Hepatocyte (in vitro differentiated cells): ENCODE results near the gene BRPF3. TPM values are rescaled to one million over a fixed set of nuclear protein-coding genes. Genes with fewer than 3 reads are reported as not detected.
"Not testable (repeated sequence)": the region's sequence is repeated elsewhere in the genome, so short reads cannot be mapped to it uniquely, and the experiment has no call there.

Experiments
- DNase-seq: peaks from one replicate; pipeline ENCODE4 v3.0.0-alpha.2; 2016; ENCODE audit warnings: low spot score
- H2AFZ ChIP-seq: fragments of 200-600 bp; sonication (generic); 2 replicates; pipeline ENCODE4 v1.6.0; 2016; ENCODE audit warnings: antibody characterized with exemption, mild to moderate bottlenecking
- H3K27ac ChIP-seq: fragments of 200-600 bp; sonication (generic); 2 replicates; pipeline ENCODE4 v1.5.1; 2016; ENCODE audit warnings: mild to moderate bottlenecking
- H3K27me3 ChIP-seq: fragments of 200-600 bp; sonication (generic); 2 replicates; pipeline ENCODE4 v1.6.1; 2016
- H3K36me3 ChIP-seq: fragments of 200-600 bp; sonication (generic); replicated peaks from 2 replicates; pipeline ENCODE4 v1.5.1; 2016; ENCODE audit warnings: low read depth; ENCODE audit not compliant: insufficient read depth
- H3K4me1 ChIP-seq: fragments of 200-600 bp; sonication (generic); 2 replicates; pipeline ENCODE4 v1.5.1; 2016; ENCODE audit warnings: mild to moderate bottlenecking, moderate library complexity; ENCODE audit not compliant: insufficient read depth
- H3K4me2 ChIP-seq: fragments of 200-600 bp; sonication (generic); 2 replicates; pipeline ENCODE4 v1.6.0; 2016
- H3K4me3 ChIP-seq: fragments of 200-600 bp; sonication (generic); 2 replicates; pipeline ENCODE4 v1.5.1; 2016; ENCODE audit warnings: mild to moderate bottlenecking
- H3K79me2 ChIP-seq: fragments of 200-600 bp; sonication (generic); 2 replicates; pipeline ENCODE4 v1.6.0; 2017; ENCODE audit warnings: mild to moderate bottlenecking
- H3K9me2 ChIP-seq: fragments of 200-600 bp; sonication (generic); replicated peaks from 2 replicates; pipeline ENCODE4 v1.6.0; 2017; ENCODE audit warnings: mild to moderate bottlenecking; ENCODE audit not compliant: insufficient read depth
- H3K9me3 ChIP-seq: fragments of 200-600 bp; sonication (generic); 2 replicates; pipeline ENCODE4 v1.5.1; 2016; ENCODE audit warnings: low read depth, mild to moderate bottlenecking
- H4K20me1 ChIP-seq: fragments of 200-600 bp; sonication (generic); 2 replicates; pipeline ENCODE4 v1.6.0; 2016; ENCODE audit warnings: mild to moderate bottlenecking; ENCODE audit not compliant: insufficient read depth, poor library complexity, severe bottlenecking
- EZH2 ChIP-seq: fragments of 200-600 bp; sonication (generic); IDR thresholded peaks from 2 replicates; pipeline ENCODE4 v1.6.1; 2016; ENCODE audit warnings: antibody characterized with exemption, mild to moderate bottlenecking, borderline replicate concordance
- EZH2phosphoT487 ChIP-seq: fragments of 200-600 bp; sonication (generic); IDR thresholded peaks from one replicate; pipeline ENCODE4 v1.6.1; 2018; ENCODE audit warnings: antibody characterized with exemption, mild to moderate bottlenecking, low read depth, moderate library complexity; ENCODE audit not compliant: unreplicated experiment, severe bottlenecking
- WGBS: methylation state at CpG from one replicate; pipeline ENCODE4 v1.1.6; 2016; ENCODE audit warnings: low lambda C conversion rate; ENCODE audit errors: missing lambda C conversion rate; 5-methylcytosine and 5-hydroxymethylcytosine counted together
- polyA plus RNA-seq: library from polyadenylated mRNA; unstranded; fragments of >200 nt; fragmentation: Nextera tagmentation; extraction: Ambion mirVana; gene quantifications from 2 replicates; pipeline ENCODE4 v1.2.1, GENCODE V29; 2016
- total RNA-seq: library from RNA; depleted of rRNA; stranded (reverse); fragments of >200 nt; gene quantifications from 2 replicates; pipeline ENCODE4 v1.2.3, GENCODE V29; 2014
- TF ChIP-seq, protein P1 (sequence below): fragments of 200-600 bp; sonication (generic); IDR thresholded peaks from 2 replicates; pipeline ENCODE4 v1.5.1; 2016; ENCODE audit warnings: antibody characterized with exemption, mild to moderate bottlenecking; ENCODE audit not compliant: poor library complexity

BRPF3 gene
- total and polyA plus RNA-seq, 2 experiments from 2014 or later: 25.5 to 31.4 TPM

DNA sequence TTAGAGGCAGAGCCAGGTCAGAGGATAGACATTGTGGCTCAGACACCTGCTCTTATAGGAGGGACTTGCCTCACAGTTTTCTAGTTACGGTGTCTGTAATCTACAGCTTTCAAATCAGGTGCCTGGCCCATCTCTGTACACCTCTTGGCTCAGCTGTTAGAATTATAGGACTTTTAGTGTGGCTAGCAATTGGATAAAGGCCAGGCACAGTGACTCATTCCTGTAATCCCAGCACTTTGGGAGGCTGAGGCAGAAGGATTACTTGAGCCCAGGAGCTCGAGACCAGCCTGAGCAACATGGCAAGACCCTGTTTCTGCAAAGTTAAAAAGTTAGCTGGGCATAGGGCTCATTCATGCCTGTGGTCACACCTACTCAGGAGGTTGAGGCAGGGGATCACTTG, 20.0 kb downstream of the BRPF3 start:
- no peak overlapping the region for H3K4me3 ChIP-seq
- H2AFZ ChIP-seq: no peak overlapping the region
- no peaks in the 10 kb centered on the region for H3K36me3 ChIP-seq
- no peak overlapping the region for H3K4me2 ChIP-seq
- TF ChIP-seq, protein P1, sequence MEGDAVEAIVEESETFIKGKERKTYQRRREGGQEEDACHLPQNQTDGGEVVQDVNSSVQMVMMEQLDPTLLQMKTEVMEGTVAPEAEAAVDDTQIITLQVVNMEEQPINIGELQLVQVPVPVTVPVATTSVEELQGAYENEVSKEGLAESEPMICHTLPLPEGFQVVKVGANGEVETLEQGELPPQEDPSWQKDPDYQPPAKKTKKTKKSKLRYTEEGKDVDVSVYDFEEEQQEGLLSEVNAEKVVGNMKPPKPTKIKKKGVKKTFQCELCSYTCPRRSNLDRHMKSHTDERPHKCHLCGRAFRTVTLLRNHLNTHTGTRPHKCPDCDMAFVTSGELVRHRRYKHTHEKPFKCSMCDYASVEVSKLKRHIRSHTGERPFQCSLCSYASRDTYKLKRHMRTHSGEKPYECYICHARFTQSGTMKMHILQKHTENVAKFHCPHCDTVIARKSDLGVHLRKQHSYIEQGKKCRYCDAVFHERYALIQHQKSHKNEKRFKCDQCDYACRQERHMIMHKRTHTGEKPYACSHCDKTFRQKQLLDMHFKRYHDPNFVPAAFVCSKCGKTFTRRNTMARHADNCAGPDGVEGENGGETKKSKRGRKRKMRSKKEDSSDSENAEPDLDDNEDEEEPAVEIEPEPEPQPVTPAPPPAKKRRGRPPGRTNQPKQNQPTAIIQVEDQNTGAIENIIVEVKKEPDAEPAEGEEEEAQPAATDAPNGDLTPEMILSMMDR: no peak
- no peak for TF ChIP-seq EZH2
- TF ChIP-seq EZH2phosphoT487: no peak
- H4K20me1 ChIP-seq: peaks cover 4% of the 10 kb centered on the region
- no peak for DNase-seq
- H3K4me1 ChIP-seq: peaks cover 23% of the 10 kb centered on the region
- peak overlapping the region; percentile 33 for H3K27ac ChIP-seq
- no peaks in the 10 kb centered on the region for H3K27me3 ChIP-seq
- H3K9me3 ChIP-seq: no peaks in the 10 kb centered on the region
- no peaks in the 10 kb centered on the region for H3K9me2 ChIP-seq
- 72% methylated on average over 2 of the region's 2 CpGs for WGBS
- peaks cover 10% of the 10 kb centered on the region for H3K79me2 ChIP-seq

DNA sequence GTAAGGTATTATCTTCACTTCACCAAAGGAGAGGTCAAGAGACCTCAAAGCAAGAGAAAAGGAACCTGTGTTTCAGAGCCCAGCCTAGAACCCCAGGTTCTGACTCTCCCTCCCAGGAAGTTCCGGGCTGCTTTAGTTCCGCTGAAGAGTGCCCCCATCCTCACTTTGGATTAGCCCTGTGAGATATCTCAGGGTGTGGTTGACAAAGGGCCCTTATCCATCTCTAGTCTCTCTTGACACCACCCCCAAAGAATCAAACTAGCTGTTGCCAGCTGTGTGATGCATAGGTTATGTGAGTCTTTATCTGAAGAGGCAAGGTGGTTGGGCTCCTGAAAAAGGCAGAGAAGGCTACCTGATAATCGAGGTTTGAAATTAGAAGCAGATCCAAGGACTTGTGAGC, 20.6 kb downstream of the BRPF3 start:
- no peaks in the 10 kb centered on the region for H3K27me3 ChIP-seq
- H4K20me1 ChIP-seq: peaks cover 4% of the 10 kb centered on the region
- H3K27ac ChIP-seq: peak overlapping the region; percentile 67
- H3K4me1 ChIP-seq: peaks cover 23% of the 10 kb centered on the region
- H3K4me3 ChIP-seq: no peak overlapping the region
- H3K9me3 ChIP-seq: no peaks in the 10 kb centered on the region
- no peaks in the 10 kb centered on the region for H3K9me2 ChIP-seq
- H3K79me2 ChIP-seq: peaks cover 13% of the 10 kb centered on the region
- WGBS: 88% methylated on average over 3 of the region's 3 CpGs
- H3K4me2 ChIP-seq: no peak overlapping the region
- no peaks in the 10 kb centered on the region for H3K36me3 ChIP-seq
- TF ChIP-seq, protein P1: no peak
- TF ChIP-seq EZH2phosphoT487: no peak
- no peak for TF ChIP-seq EZH2
- no peak for DNase-seq
- H2AFZ ChIP-seq: no peak overlapping the region

DNA sequence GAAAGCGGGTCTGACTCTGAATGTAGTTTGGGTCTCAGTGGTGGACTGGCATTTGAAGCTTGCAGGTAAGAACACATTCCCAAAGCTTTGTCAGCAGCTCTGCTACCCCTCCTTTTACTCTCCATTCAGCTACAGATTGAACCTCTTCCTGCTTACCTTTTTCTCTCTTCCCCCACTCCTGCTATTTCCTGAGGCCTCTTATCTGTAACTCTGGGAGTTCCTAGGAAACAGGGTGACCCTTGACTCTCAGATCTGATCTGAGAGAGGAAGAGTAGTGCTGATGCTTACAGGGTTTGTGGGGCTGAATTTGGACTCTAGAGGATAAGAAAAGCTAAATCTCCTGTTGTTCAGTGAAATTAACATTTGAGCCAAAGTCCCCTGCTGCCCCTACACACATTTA, 21.4 kb downstream of the BRPF3 start:
- Histone ChIP-seq H4K20me1 (peaks cover 4% of the 10 kb centered on the region), H3K27me3 (no peaks in the 10 kb centered on the region), H3K4me3 (no peak overlapping the region), H3K79me2 (peaks cover 12% of the 10 kb centered on the region), H3K9me3 (no peaks in the 10 kb centered on the region), H3K4me2 (no peak overlapping the region), H3K36me3 (no peaks in the 10 kb centered on the region), H2AFZ (no peak overlapping the region), H3K9me2 (no peaks in the 10 kb centered on the region), H3K27ac (peak overlapping the region; percentile 67), H3K4me1 (peaks cover 23% of the 10 kb centered on the region)
- DNase-seq: no peak
- TF ChIP-seq, protein P1: no peak
- TF ChIP-seq EZH2 (no peak), EZH2phosphoT487 (no peak)
- 93% methylated on average over 1 of the region's 1 CpG for WGBS

DNA sequence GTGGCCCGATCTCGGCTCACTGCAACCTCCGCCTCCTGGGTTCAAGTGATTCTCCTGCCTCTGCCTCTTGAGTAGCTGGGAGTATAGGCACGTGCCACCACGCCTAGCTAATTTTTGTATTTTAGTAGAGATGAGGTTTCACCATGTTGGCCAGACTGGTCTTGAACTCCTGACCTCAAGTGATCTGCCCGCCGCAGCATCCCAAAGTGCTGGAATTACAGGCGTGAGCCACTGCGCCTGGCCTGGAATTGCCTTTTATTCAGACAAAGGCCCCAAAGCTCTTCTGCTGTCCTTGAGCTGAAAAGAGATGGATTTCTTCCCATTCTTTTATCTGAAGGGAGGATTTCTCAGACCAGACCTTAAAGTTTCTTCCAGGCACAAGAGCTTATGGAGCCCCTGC, 22.0 kb downstream of the BRPF3 start:
- not testable (repeated sequence) for H4K20me1 ChIP-seq, H3K4me3 ChIP-seq, H3K9me3 ChIP-seq, DNase-seq, H3K4me2 ChIP-seq, H3K9me2 ChIP-seq, H2AFZ ChIP-seq, H3K27me3 ChIP-seq, H3K36me3 ChIP-seq
- peaks cover 23% of the 10 kb centered on the region for H3K4me1 ChIP-seq
- peaks cover 12% of the 10 kb centered on the region for H3K79me2 ChIP-seq
- peak overlapping the region; percentile 65 for H3K27ac ChIP-seq
- WGBS: 92% methylated on average over 9 of the region's 9 CpGs
